Loucy (cell line): Measurements from ENCODE around the gene SIK3.

Experiments used
- H2AFZ ChIP-seq: fragments of 200-600 bp; sonication (generic); 2 replicates; pipeline ENCODE4 v1.6.0; 2016; ENCODE audit warnings: antibody characterized with exemption, mild to moderate bottlenecking, low read length, moderate library complexity
- H3F3A ChIP-seq: fragments of 200-600 bp; 2 replicates; pipeline ENCODE4 v1.6.0; 2016; ENCODE audit warnings: antibody characterized with exemption, low read depth, mild to moderate bottlenecking
- H3K27me3 ChIP-seq: fragments of 200-600 bp; sonication (generic); 2 replicates; pipeline ENCODE4 v1.6.1; 2014; ENCODE audit warnings: low read length, mild to moderate bottlenecking; ENCODE audit not compliant: insufficient read depth, poor library complexity, severe bottlenecking
- H3K36me3 ChIP-seq: fragments of 200-600 bp; sonication (generic); 2 replicates; pipeline ENCODE4 v1.6.1; 2016; ENCODE audit warnings: low read length; ENCODE audit not compliant: insufficient read depth
- H3K4me1 ChIP-seq: fragments of 200-600 bp; sonication (generic); 2 replicates; pipeline ENCODE4 v1.5.1; 2014; ENCODE audit warnings: low read length, mild to moderate bottlenecking; ENCODE audit not compliant: insufficient read depth, poor library complexity, severe bottlenecking
- H3K4me2 ChIP-seq: fragments of 200-600 bp; sonication (generic); 2 replicates; pipeline ENCODE4 v1.6.0; 2014; ENCODE audit warnings: antibody characterized with exemption, low read length, low read depth, mild to moderate bottlenecking; ENCODE audit not compliant: poor library complexity, severe bottlenecking
- H3K4me3 ChIP-seq: fragments of 200-600 bp; sonication (generic); 2 replicates; pipeline ENCODE4 v1.5.1; 2014; ENCODE audit warnings: low read length, mild to moderate bottlenecking, mixed read lengths; ENCODE audit not compliant: poor library complexity, severe bottlenecking
- H3K79me2 ChIP-seq: fragments of 200-600 bp; sonication (generic); 2 replicates; pipeline ENCODE4 v1.6.1; 2014; ENCODE audit warnings: low read length; ENCODE audit not compliant: insufficient read depth
- H3K9ac ChIP-seq: fragments of 200-600 bp; sonication (generic); 2 replicates; pipeline ENCODE4 v1.6.0; 2014; ENCODE audit warnings: mild to moderate bottlenecking, low read depth, low read length, moderate library complexity; ENCODE audit not compliant: poor library complexity, severe bottlenecking
- H3K9me2 ChIP-seq: fragments of 200-600 bp; sonication (generic); replicated peaks from 2 replicates; pipeline ENCODE4 v1.6.1; 2016; ENCODE audit warnings: low read depth, low read length, mixed read lengths
- H3K9me3 ChIP-seq: fragments of 200-600 bp; sonication (generic); 2 replicates; pipeline ENCODE4 v1.6.1; 2014; ENCODE audit warnings: mild to moderate bottlenecking, antibody characterized with exemption, low read length, low read depth; ENCODE audit not compliant: insufficient read depth
- H4K20me1 ChIP-seq: fragments of 200-600 bp; sonication (generic); 2 replicates; pipeline ENCODE4 v1.6.0; 2014; ENCODE audit warnings: antibody characterized with exemption, low read length, mild to moderate bottlenecking; ENCODE audit not compliant: insufficient read depth, poor library complexity, severe bottlenecking
- CTCF ChIP-seq: fragments of 200-600 bp; sonication (generic); conservative IDR thresholded peaks from 2 replicates; pipeline ENCODE4 v1.5.1; 2014; ENCODE audit warnings: mild to moderate bottlenecking, antibody characterized with exemption, low read length
- EZH2phosphoT487 ChIP-seq: fragments of 200-600 bp; IDR thresholded peaks from 2 replicates; pipeline ENCODE4 v1.6.1; 2018; ENCODE audit warnings: antibody characterized with exemption, mild to moderate bottlenecking, moderate library complexity, borderline replicate concordance

The SIK3 gene

GRCh38 chr11:117002639-117003299 lies 95.5 kb downstream of the SIK3 start:
- H3K27me3 ChIP-seq: no peaks in the 10 kb centered on the region
- no peak overlapping the region for H3K9ac ChIP-seq
- H3K4me3 ChIP-seq: no peak overlapping the region
- H3K36me3 ChIP-seq: no peaks in the 10 kb centered on the region
- H2AFZ ChIP-seq: no peak overlapping the region
- H3K79me2 ChIP-seq: peaks cover 61% of the 10 kb centered on the region
- H3K4me1 ChIP-seq: peaks cover 30% of the 10 kb centered on the region
- H3K9me2 ChIP-seq: no peaks in the 10 kb centered on the region
- no peak for TF ChIP-seq CTCF
- TF ChIP-seq EZH2phosphoT487: no peak
- no peak overlapping the region for H3K4me2 ChIP-seq
- H3K9me3 ChIP-seq: no peaks in the 10 kb centered on the region
- no peaks in the 10 kb centered on the region for H3F3A ChIP-seq
- H4K20me1 ChIP-seq: peaks cover 5% of the 10 kb centered on the region

GRCh38 chr11:117000014-117000737 lies 98.1 kb downstream of the SIK3 start:
- Histone ChIP-seq H3K9ac (no peak overlapping the region), H3K4me2 (peak overlapping the region; percentile 1), H3F3A (no peaks in the 10 kb centered on the region), H4K20me1 (peaks cover 5% of the 10 kb centered on the region), H3K79me2 (peaks cover 48% of the 10 kb centered on the region), H3K4me3 (no peak overlapping the region), H2AFZ (no peak overlapping the region), H3K4me1 (peaks cover 20% of the 10 kb centered on the region), H3K9me3 (no peaks in the 10 kb centered on the region), H3K36me3 (no peaks in the 10 kb centered on the region), H3K9me2 (no peaks in the 10 kb centered on the region), H3K27me3 (no peaks in the 10 kb centered on the region)
- TF ChIP-seq CTCF (no peak), EZH2phosphoT487 (no peak)

- TF ChIP-seq CTCF (no peak), EZH2phosphoT487 (no peak)
- Histone ChIP-seq H3K4me2 (no peak overlapping the region), H4K20me1 (peaks cover 5% of the 10 kb centered on the region)
Observed at GRCh38 chr11:116997071-116997470, 101.2 kb downstream of the SIK3 start.

More at GRCh38 chr11:116997071-116997470, 101.2 kb downstream of the SIK3 start:
- Histone ChIP-seq H3K4me3 (no peak overlapping the region), H3K4me1 (peaks cover 16% of the 10 kb centered on the region), H3K79me2 (peaks cover 68% of the 10 kb centered on the region), H3K9ac (no peak overlapping the region), H3K27me3 (no peaks in the 10 kb centered on the region), H2AFZ (no peak overlapping the region), H3K9me2 (no peaks in the 10 kb centered on the region), H3K36me3 (no peaks in the 10 kb centered on the region), H3K9me3 (no peaks in the 10 kb centered on the region), H3F3A (no peaks in the 10 kb centered on the region)
